Ishikawa (cell line): ENCODE data around the gene RD3L.

Experiments
- CEBPB ChIP-seq: IDR thresholded peaks from 2 replicates; pipeline ENCODE4 v1.6.1; 2012
- CREB1 ChIP-seq: IDR thresholded peaks from 2 replicates; pipeline ENCODE4 v1.6.1; 2012; ENCODE audit warnings: low read depth
- EGR1 ChIP-seq: IDR thresholded peaks from 2 replicates; pipeline ENCODE4 v1.6.1; 2012
- EP300 ChIP-seq: IDR thresholded peaks from 2 replicates; pipeline ENCODE4 v1.6.1; 2012; ENCODE audit warnings: borderline replicate concordance
- RAD21 ChIP-seq: IDR thresholded peaks from 2 replicates; pipeline ENCODE4 v1.6.1; 2012; ENCODE audit warnings: low read depth
- TF ChIP-seq, protein P1 (sequence below): IDR thresholded peaks from 2 replicates; pipeline ENCODE4 v1.6.1; 2012

DNA sequence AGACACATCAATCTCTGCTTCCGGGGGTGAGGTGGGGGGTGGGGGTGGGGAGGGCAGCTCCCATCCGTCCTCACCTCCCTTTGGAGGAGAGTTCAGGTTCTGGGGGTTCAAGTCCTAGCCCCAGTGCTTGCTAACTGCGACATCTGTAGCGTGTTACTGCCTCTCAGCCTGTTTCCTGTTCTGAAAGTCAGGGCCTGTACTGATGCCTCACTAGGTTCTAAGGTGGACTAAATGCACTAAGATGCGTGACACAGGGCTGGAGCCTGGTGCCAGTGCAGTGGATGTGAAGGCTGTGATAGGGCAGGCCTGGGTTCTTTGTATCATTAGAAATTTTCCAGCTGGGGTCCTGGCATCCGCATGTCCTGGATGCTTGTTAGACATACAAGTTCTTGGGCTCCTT, 31.3 kb downstream of the RD3L start:
- TF ChIP-seq, protein P1, sequence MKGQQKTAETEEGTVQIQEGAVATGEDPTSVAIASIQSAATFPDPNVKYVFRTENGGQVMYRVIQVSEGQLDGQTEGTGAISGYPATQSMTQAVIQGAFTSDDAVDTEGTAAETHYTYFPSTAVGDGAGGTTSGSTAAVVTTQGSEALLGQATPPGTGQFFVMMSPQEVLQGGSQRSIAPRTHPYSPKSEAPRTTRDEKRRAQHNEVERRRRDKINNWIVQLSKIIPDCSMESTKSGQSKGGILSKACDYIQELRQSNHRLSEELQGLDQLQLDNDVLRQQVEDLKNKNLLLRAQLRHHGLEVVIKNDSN, result no peak
- TF ChIP-seq EGR1 (no peak), EP300 (no peak), CREB1 (no peak), CEBPB (no peak), RAD21 (no peak)
